ENCODE data around the gene MAP2.
"Not testable (repeated sequence)": the region's sequence is repeated elsewhere in the genome, so short reads cannot be mapped to it uniquely, and the experiment has no call there.

Gene MAP2

DNA sequence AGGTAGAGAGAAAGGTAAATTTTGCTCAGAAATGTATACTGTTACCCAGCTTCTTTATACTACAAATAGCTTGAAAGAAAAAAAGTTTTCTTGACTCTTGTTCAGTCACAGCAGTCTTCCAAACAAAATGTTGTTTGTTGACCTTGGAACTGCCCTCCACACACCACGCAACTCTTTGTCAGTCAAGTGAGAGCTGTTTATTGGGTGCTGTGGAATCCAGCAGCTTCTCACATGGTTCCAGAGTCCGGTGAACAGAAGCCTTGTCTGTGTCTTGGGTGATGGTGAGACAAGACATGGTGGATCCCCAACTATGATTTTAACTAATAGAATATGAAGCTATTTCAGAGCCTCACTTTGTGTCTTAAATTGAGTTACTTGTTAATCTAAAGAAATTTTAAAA lies 112.5 kb downstream of the MAP2 start:
- no peak for DNase-seq

DNA sequence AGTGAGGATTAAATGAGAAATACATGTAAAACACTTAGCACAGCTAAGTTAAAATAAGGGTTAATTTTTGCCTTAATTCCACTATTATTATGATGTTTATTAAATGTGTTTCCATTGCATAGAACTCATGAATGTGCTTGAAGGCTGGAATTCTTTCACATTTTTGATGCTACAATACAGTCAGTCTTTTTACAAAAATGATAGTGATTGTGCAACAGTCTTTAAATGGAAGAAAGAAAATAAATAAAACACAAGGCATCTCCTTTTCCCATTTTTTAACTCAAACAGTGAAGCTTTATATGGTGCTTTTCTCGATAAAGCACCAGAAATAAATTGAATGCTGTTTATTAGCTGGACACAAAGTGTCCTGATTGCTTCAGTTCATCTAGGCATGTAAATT lies 123.9 kb downstream of the MAP2 start:
- DNase-seq, result no peak

DNA sequence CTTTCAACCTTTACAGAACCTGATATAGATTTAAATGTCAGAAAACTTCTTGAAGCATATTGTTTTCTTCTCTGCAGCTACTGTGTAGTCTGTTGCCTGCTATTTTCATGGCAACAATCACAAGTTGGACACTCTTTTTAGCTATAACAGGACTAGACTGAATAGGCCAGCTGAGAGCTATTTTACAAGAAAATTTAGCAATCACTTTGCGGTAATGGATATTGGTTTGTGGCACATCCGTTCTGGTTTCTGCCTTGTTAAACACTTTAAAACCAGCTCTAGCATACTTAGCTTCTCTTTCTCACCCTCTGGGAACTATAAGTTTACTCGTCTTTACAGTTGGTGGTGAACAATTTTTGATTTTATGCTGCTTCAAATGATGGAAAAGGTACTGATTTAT lies 125.7 kb downstream of the MAP2 start:
- no peak for DNase-seq

DNA sequence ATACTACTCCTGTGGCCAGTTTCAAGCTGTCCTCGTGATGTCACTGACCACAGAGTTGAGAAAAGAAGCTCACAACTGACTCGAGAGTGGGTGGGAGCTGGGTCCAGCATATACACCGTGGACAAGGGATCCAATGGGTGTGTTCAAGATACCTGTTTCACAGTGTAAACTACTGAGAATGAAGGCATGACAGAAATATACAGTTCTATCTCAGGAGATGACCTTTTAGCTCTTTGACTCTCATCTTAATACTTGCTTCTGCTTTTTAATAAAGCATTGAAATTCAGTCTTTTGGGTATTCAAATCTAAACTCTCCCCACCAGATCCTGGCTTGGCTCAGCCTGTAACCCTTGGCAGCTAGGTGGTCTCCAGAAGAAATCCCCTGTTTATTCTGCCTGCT lies 130.1 kb downstream of the MAP2 start:
- no peak for DNase-seq

DNA sequence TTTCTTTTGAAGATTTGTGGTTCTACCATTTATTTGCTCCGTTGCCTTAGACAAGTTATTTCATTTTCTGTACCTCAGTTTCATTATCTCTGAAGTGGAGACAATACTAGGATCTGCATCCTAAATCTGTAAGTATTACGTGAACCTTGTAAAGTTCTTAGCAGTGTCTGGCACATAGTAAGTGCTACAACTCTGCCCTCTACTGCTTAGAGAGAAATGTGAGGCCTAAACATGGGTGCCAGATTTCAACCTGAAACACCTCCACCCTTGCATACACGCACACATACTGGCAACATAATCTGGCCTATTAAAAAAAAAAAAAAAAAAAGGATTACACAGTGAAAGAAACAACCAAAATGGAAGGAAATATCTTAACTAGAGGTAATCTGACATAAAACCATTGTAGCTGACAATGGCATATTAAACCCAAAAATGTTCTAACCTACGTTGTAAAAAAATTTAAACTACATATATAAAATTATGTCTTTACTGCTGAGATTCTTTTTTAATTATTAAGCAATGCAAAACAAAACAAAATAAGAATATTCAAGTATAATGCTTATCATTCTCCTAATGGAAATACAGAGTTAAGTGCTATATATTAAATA lies 132.6 kb downstream of the MAP2 start:
- DNase-seq, result no peak

DNA sequence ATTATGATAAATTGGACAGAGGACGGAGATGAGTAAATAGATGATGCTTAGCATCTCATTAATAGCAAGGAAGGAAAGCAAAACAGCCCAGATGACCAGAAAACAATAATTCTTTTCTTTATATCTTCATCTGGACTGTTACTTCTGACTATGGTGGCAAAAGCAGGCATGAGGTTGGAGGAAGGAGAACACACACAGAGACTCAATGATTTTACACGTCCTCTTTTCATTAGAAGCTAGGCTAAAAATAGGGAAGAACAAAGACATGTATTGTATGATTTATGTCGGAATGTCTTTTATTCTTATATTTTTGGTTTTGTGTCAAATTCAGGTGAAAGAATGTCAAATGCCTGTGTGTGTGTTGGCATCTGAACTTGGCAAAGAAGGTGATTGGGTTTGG lies 137.1 kb downstream of the MAP2 start:
- no peak for DNase-seq

DNA sequence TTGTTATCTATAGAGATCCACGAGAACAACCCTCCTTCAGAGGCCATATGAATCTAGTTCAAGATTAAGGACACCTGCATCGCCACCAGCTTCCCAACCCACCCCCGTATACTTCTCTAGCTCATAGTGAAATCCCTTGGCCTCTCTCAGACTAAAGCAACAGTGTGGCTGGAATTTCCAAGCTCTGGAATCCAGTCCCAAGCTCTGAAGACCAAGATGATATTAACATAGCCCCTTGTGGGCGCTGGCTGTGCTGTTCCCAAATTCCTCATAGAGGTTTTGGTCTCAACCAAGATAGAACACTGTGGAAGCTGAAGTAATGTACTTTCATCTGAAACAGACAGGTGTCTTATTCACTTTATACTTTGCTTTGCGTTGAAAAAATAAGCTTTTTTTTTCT lies 139.6 kb downstream of the MAP2 start:
- DNase-seq, result no peak

DNA sequence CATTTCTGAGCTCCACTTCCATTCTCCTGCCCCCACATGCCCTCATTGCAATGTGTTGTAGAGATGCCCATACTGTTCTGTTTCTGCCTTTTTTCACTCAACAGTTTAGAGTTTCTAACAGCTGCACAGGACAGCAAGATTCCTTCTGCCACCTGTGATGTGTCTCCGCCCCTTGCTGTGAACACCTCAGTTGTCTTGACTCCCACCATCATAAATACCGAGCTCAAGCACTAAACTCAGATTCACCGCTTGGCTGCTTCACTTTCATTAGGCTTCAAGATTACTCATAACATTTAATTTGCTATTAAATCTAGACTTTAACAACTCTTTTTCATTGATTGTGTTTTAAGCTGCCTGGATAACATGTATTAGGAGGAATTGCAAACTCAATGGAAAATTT lies 141.0 kb downstream of the MAP2 start:
- no peak for DNase-seq

DNA sequence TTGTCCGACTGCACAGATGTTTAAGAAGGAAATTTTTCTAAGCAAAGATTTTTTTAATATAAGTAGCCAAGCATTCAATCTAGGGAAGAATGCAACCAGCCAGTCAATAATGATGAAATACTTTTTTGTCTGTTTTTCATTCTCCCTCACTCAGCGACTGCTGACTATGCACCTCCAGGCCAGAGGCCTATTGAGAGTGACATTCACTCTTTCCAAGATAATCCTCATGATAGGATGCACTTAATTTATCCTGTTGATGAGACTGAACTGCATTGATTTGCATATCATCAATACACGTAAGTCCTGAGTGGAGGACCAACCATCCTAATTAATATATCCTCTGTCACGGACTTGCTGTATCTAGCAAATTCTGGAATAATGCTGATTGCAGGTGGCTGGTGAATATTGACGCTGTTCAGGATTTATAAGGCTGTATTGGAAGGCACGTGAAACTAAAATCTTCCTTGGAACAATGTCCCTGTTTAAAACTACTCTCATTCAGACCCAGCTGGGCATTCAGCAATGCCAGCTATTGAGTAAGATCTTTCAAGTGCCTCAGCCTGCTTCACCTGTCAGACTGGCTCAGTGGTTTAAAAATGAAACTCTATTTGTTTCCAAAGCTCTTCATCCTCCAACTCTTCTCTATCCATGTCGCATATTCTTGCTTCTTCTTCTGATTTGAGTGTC lies 142.2 kb downstream of the MAP2 start:
- DNase-seq, result no peak

DNA sequence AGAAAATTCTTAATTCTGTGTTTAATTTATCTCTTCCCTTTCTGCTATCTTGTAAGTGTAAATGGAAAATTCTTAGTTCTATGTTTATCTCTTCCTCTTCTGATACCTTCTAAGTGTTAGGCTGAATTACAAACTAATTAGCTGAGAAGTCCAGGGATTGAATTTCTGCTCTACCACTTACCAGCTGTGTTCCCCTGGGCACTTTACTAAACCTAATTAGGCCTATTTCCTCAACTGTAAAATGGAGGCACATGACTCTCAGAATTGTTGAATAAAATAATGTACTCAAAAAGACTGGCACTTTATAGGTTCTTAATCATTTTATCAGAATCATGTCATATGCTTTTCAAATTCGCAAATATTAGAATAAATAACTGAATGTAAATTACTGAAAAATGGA lies 146.3 kb downstream of the MAP2 start:
- DNase-seq, result no peak

DNA sequence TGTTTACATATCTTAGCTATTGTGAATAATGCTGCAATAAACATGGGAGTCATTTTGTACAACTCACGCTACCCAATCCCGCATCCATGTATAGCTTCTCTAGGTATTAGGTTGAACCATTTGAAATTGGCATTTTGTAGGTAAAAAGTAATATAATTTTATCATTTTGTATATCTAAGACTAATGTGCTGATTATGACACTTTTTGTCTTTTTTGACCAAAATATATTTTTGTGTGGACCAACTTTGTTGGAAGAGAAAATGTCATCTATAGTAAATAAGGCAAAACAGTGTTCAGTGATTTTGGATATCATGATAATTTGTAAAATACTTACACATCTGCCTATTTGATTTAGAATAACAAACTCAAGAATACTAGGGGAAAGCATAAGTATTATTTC lies 150.7 kb downstream of the MAP2 start:
- no peak for DNase-seq

DNA sequence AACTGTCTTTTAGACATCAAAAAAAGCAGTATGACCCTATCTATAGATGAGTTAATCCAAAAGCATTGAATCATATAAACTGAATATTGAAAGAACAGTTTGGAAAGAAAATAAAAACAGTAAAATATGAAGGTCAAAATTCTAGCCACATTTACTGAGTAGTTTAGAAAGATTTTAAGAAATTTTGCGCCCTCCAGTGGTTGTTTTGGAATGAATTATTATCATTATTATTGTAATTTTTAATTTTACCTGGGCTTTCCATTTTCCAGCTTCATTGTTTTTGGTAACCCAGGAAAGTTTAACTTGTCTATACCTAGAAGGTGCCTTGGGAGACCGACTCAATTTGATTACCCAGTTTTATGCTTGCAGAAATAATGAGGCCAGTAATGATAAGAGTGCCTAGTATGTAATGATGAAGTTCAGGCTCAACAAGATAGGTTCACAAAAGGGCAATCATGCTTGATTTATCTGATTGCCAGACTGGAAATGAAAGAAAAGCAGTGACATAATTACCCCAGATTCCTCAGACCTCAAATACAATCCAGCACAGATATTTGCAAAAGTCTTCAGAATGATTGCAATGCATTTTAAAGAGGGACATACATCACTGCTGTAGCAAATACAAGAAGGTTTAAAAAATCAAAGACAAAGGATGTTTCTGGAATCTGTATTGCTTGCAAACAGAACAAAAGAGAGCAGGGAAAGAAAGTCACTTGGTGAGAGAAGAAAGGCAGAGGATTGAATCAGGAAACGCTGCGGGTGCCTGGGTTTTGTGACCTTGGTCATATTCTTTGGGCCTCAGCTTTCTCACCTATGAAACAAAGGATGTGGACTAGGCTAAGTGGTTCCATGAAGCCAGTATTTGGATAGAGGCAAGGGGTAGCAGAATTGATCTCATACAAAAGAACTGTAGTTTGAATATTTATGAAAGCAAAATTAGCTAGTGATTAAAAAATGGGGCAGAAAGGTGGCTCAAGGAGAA lies 153.8 kb downstream of the MAP2 start:
- DNase-seq, result no peak

DNA sequence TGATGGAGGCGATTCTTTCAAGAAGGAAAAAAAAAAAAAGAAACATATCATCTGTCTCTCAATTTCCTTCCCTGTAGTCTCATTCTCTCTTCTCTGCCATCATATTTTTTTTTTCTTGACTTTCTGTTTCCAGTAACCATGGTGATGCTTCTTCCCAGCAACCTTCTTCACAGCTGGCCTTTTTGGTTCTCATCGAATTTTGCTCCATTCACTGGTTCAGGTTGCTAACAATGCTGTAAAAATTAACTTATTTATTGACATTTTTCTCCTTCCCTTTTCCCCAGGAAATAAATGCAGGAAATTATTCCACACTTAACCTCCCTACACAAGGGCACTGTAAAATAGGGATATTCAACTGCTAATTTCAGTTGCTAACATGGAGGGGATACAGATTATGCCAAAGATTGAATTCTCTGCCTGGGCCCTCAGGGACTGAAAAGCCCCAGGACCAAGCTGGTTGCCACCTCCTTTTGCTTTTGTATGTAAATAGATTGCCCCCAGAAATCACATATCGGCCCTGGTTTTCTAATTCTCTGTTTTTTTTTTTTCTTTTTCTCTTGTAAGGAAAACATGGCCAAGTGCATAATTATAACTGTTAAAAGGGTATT lies 154.7 kb downstream of the MAP2 start:
- no peak for DNase-seq

DNA sequence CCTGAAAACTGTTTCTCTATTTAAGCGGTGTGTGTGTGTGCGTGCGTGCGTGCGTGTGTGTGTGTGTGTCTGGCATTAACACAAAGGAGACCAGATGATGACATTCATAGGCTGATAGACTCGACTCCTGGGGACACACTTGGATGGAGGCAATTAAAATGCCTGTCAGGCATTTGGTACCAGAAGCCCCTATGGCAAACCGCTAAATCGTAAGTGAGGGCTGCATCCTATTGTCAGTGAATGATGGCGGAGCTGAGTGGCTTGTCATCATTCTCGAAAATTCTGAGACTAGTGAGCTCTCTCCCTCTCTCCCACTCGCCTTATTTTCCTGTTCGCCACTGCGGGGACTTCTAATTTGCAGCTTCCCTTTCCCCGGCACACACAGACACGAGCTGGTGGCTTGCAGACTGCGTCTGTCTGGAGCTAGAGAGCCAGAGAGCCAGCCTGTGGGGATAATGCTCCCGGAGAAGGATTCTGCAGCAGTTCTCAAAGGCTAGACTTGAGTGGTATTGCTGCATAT lies 155.4 kb downstream of the MAP2 start:
- no peak for DNase-seq

DNA sequence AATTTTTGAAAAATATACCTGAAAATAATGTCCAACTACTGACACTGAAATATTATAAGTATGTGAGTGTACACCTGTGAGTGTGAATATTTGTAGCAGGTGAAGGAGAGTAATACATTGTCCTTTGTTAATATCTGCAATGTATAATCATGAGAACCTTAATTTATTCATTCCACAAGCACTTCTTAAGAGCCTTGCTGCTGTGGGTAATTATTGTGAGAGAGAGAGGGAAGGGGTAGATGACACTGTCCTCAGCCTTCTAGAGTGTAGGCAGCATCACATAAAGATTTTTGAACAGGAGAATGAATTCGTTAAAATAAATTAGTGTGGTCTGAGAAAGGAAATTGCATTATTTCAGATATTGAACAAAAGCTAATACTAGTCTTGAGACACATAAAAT lies 157.2 kb downstream of the MAP2 start:
- no peak for DNase-seq

DNA sequence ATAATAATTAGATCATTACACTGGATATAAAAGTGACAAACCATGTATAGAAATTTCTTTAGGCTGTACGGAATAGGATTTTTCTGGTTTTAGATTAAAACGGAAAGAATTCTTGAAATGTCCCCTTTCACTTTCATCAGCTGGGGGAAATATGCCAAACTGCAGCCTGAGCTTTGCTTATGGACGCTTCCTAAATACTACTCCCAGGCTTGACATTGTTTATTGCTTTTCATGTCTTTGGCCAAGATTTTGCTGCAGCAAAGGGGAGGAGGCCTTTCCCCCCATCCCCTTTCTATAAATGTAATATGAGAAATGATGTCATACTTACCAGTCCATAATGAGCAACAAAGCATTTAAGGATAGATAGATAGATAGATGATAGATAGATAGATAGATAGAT lies 158.4 kb downstream of the MAP2 start:
- DNase-seq, result no peak

DNA sequence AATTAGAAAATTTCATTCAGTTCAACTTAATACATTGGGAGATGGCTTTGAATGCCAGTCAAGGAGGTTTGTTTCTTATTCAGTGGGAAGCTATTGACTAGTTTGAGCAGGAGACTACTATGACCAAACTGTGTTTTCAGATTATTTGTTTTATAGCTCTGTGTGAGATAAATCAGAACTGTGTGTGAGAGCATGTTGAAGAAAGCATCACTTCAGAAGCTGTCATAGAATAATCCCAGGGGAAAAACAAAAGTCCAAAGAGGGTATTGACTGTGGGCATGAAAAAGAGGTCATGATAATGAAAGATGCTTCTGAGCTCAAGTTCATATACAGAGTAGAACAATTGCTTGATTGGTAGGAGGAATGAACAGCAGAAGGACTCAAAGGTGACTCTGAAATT lies 160.6 kb downstream of the MAP2 start:
- DNase-seq, result no peak

DNA sequence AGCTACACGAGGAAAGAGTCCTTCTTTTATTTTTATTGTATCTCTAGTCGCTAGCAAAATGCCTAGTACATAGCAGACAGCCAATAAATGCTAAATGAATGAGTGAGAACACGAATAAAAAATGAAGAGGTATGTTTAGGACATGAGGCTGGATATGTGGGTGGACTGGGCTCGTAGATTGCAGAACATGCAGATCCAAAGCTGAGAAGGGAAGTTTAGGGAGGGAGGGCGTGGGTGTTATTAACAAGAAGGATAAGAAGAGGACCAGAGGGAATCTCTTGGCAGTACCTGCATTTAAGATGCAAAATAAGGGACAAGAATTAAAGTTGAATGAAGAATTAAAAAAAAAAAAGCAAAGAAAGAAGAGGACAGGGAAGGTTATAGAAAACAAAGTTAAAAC lies 161.1 kb downstream of the MAP2 start:
- no peak for DNase-seq

DNA sequence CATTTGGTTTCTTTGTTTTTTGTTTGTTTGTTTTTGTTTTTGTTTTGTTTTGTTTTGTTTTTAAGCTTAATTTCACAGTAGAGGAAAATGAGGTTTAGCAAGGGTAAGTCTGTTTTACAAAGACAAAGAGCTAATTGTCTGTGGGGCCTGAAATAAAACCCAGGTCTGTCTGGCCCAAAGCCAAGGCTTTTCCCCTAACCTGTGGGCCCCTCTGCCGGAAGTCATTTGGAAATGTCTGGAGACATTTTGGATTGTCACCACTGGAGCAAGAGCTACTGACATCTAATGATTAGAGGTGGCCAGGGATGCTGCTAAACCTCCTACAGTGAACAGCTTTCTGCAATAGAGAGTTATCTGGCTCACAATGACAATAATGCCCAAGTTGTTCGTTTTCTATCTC lies 167.2 kb downstream of the MAP2 start:
- no peak for DNase-seq

DNA sequence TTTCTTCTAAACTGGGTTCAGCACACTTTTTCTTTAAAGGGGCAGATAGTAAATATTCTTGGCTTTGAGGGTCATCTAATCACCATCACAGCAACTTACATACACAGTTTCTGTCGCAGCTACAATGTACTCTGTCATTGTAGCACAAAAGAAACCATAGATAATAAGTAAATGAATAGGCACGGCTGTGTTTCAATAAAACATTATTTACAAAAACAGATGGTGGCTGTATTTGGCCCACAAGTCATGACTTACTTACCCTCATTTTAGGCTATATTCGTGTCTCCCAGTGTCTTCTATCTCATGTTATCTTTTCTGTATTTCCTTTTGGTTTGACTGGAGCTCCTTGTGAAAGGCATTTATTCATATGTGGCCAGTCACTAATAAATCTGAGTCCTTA lies 168.3 kb downstream of the MAP2 start:
- DNase-seq, result no peak

DNA sequence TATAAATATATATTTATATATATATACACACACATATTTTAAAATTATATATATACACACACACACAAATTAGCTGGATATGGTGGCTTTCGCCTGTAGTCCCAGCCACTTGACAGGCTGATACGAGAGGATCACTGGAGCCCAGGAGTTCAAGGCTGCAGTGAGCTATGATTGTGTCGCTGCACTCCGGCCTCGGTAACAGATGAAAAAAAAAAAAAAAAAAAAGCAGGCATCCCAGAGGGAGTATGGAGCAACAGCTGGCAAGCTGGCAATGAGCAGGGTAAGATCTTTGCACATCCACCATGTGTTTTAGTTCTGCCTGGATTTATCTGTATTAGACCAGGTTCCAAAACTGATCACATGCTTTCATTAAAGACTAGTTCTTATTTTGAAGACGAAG lies 170.1 kb downstream of the MAP2 start:
- DNase-seq, result no peak

DNA sequence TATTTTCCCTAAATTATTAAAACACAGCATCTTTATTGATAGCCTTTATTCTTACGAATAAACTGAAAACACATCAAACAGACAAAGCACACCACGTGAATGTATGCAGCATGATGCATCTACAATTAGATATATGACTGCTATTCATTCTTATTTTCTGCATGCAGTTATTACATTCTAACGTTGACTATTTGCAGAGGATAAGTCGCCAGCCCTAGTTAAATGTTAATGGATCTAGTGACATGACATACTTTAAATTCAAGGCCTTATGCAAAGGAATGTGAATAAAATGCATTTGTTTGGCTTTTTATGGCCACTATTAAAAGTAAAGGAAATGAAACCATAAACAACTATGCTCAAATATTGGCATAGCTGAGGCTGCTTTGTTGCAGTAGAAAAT lies 172.4 kb downstream of the MAP2 start:
- no peak for DNase-seq

DNA sequence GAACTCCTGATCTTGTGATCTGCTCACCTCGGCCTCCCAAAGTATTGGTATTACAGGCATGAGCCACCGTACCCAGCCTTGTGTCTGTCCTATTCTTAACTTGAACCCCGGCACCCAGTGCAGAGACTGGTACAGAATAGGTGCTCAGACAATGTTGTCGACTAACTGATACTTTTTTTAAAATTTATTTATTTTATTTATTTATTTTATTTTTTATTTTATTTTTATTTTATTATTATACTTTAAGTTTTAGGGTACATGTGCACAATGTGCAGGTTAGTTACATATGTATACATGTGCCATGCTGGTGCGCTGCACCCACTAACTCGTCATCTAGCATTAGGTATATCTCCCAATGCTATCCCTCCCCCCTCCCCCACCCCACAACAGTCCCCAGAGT lies 174.4 kb downstream of the MAP2 start:
- DNase-seq, result not testable (repeated sequence)
